Measurements from ENCODE around the gene KIAA2012.

Gene KIAA2012

DNA sequence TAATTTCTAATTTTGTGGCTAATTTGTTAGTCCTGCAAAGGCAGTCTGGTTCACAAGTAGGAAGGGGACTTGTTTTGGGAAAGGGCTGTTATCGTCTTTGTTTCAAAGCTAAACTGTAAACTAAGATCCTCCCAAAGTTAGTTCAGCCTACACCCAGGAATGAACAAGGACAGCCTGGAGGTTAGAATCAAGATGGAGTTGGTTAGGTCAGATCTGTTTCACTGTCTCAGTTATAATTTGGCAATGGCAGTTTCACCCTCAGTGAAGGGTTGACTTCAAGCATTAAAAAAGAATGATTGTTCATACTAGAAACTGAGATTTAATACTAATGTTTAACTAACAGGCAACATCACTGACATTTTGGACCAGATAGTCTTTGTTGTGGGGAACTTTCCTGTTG is 69.5 kb downstream of the KIAA2012 start:
- Histone ChIP-seq H3K27me3 (ENCODE audit: insufficient read depth, low read length, poor library complexity) (peaks cover 12% of the 10 kb centered on the region), H3K4me2 (ENCODE audit: insufficient read depth, low read length) (no peak overlapping the region), H3K4me3 (ENCODE audit: low read depth in 1 of 2, low read length in 2 of 2) (no peak overlapping the region), H3K9ac (ENCODE audit: low read depth, low read length) (no peak overlapping the region), H3K27ac (ENCODE audit: low read length) (no peak overlapping the region), H2AFZ (ENCODE audit: low read depth, low read length) (no peak overlapping the region), H3K9me3 (ENCODE audit: insufficient read depth, low read length, severe bottlenecking) (no peaks in the 10 kb centered on the region), H3K4me1 (ENCODE audit: insufficient read depth, low read length) (no peaks in the 10 kb centered on the region), H3K36me3 (ENCODE audit: insufficient read depth, low read length) (no peaks in the 10 kb centered on the region), H4K20me1 (ENCODE audit: insufficient read depth, low read length) (no peaks in the 10 kb centered on the region), H3K79me2 (ENCODE audit: insufficient read depth, low read length) (no peaks in the 10 kb centered on the region)
- TF ChIP-seq, protein P1, sequence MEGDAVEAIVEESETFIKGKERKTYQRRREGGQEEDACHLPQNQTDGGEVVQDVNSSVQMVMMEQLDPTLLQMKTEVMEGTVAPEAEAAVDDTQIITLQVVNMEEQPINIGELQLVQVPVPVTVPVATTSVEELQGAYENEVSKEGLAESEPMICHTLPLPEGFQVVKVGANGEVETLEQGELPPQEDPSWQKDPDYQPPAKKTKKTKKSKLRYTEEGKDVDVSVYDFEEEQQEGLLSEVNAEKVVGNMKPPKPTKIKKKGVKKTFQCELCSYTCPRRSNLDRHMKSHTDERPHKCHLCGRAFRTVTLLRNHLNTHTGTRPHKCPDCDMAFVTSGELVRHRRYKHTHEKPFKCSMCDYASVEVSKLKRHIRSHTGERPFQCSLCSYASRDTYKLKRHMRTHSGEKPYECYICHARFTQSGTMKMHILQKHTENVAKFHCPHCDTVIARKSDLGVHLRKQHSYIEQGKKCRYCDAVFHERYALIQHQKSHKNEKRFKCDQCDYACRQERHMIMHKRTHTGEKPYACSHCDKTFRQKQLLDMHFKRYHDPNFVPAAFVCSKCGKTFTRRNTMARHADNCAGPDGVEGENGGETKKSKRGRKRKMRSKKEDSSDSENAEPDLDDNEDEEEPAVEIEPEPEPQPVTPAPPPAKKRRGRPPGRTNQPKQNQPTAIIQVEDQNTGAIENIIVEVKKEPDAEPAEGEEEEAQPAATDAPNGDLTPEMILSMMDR (IDR thresholded peaks at IDR 0.05; ENCODE audit: borderline replicate concordance, extremely low read depth, low read length, poor library complexity, severe bottlenecking): no peak
- TF ChIP-seq EZH2 (IDR thresholded peaks at IDR 0.05; ENCODE audit: borderline replicate concordance, low read depth, low read length, severe bottlenecking): no peak
- DNase-seq (no peak), ATAC-seq (ENCODE audit: insufficient read depth, low read depth) (no peak)

DNA sequence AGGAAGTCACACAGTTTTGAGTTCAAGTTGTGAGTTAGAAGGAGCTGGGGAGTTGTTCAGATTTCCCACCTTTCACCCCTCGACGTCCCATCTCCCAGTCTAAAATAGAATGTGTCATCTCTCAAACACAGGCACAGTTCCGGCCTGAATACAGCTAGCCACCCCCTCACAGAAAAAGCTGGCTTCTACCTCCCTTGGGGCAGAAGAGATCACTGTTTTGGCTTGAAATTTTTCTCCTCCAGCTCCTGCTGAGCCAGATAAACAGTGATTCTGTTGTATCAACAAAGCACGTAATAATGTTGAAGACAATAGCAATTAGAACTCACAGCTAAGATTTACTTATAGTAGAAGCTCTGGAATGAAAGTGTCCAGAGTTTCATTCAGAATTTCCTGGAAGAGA is 74.7 kb downstream of the KIAA2012 start:
- Histone ChIP-seq H3K4me1 (ENCODE audit: insufficient read depth, low read length) (no peaks in the 10 kb centered on the region), H2AFZ (ENCODE audit: low read depth, low read length) (no peak overlapping the region), H3K79me2 (ENCODE audit: insufficient read depth, low read length) (no peaks in the 10 kb centered on the region), H3K4me2 (ENCODE audit: insufficient read depth, low read length) (no peak overlapping the region), H3K27me3 (ENCODE audit: insufficient read depth, low read length, poor library complexity) (peaks cover 25% of the 10 kb centered on the region), H3K27ac (ENCODE audit: low read length) (no peak overlapping the region), H3K36me3 (ENCODE audit: insufficient read depth, low read length) (no peaks in the 10 kb centered on the region), H4K20me1 (ENCODE audit: insufficient read depth, low read length) (no peaks in the 10 kb centered on the region), H3K9me3 (ENCODE audit: insufficient read depth, low read length, severe bottlenecking) (no peaks in the 10 kb centered on the region), H3K9ac (ENCODE audit: low read depth, low read length) (no peak overlapping the region), H3K4me3 (ENCODE audit: low read depth in 1 of 2, low read length in 2 of 2) (no peak overlapping the region)
- no peak for TF ChIP-seq EZH2 (IDR thresholded peaks at IDR 0.05; ENCODE audit: borderline replicate concordance, low read depth, low read length, severe bottlenecking)
- TF ChIP-seq, protein P1 (IDR thresholded peaks at IDR 0.05; ENCODE audit: borderline replicate concordance, extremely low read depth, low read length, poor library complexity, severe bottlenecking): no peak
- DNase-seq (no peak), ATAC-seq (ENCODE audit: insufficient read depth, low read depth) (no peak)

DNA sequence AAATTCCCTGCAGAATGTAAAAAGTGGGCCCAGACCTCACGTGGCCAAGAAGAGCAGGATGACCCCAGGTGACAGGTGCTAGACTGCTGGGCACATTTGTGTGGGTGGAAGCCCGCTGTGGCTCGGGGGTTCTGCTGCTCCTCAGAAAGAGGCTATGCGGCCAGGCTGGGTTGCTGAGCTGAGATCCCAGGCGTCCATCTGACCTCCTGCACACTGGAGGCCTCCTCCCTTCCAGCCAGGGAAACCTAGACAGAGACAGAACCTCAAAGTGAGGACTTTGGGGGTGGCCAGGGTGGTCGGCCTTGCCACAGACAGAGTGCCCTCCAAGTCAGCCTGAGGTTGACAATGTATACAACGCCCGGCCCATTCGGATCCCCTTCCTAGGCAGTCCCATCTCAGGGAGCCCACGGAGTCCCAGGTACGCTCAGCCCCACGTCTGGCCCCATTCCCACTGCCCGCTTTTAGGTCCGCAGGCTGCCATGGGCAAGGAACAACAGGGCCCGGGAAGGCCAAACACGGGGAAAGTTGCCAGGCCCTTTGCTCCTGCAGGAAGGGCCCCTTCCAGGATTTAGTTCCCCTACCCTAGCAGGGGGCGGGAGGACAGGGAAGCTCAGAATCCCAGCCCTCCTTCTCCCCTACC is 75.6 kb downstream of the KIAA2012 start:
- H2AFZ ChIP-seq (ENCODE audit: low read depth, low read length): no peak overlapping the region

More for the DNA sequence above, 75.6 kb downstream of the KIAA2012 start:
- TF ChIP-seq, protein P1 (IDR thresholded peaks at IDR 0.05; ENCODE audit: borderline replicate concordance, extremely low read depth, low read length, poor library complexity, severe bottlenecking): no peak
- TF ChIP-seq EZH2 (IDR thresholded peaks at IDR 0.05; ENCODE audit: borderline replicate concordance, low read depth, low read length, severe bottlenecking): no peak
- H3K27me3 ChIP-seq (ENCODE audit: insufficient read depth, low read length, poor library complexity): peaks cover 25% of the 10 kb centered on the region
- DNase-seq: no peak
- H3K9ac ChIP-seq (ENCODE audit: low read depth, low read length): no peak overlapping the region
- H3K4me2 ChIP-seq (ENCODE audit: insufficient read depth, low read length): no peak overlapping the region
- H3K79me2 ChIP-seq (ENCODE audit: insufficient read depth, low read length): no peaks in the 10 kb centered on the region
- no peaks in the 10 kb centered on the region for H4K20me1 ChIP-seq (ENCODE audit: insufficient read depth, low read length)
- H3K4me1 ChIP-seq (ENCODE audit: insufficient read depth, low read length): no peaks in the 10 kb centered on the region
- H3K9me3 ChIP-seq (ENCODE audit: insufficient read depth, low read length, severe bottlenecking): no peaks in the 10 kb centered on the region
- ATAC-seq (ENCODE audit: insufficient read depth, low read depth): no peak
- no peak overlapping the region for H3K4me3 ChIP-seq (ENCODE audit: low read depth in 1 of 2, low read length in 2 of 2)
- H3K27ac ChIP-seq (ENCODE audit: low read length): no peak overlapping the region
- H3K36me3 ChIP-seq (ENCODE audit: insufficient read depth, low read length): no peaks in the 10 kb centered on the region

Data from DND-41 (cell line).